Immature natural killer cell (primary cell): ENCODE measurements around the gene NUP205. TPM values are rescaled to one million over a fixed set of nuclear protein-coding genes. Genes with fewer than 3 reads are reported as not detected.
"Not testable (repeated sequence)": the region's sequence is repeated elsewhere in the genome, so short reads cannot be mapped to it uniquely, and the experiment has no call there.

Source experiments
- DNase-seq, 3 donors: peaks; one replicate each; pipeline ENCODE4 v3.0.0; 2022; ENCODE audit warnings: mixed read lengths in 1 of 3
- H3K27ac Mint-ChIP-seq, 6 donors: one replicate each; pipeline ENCODE4 v1.8.0; 2020; ENCODE audit warnings: mixed read lengths in 6 of 6, mild to moderate bottlenecking in 5 of 6, inconsistent platforms in 4 of 6, moderate library complexity in 3 of 6
- H3K27me3 Mint-ChIP-seq, 3 donors: one replicate each; pipeline ENCODE4 v1.8.0; 2020 to 2021; ENCODE audit warnings: low read depth in 3 of 3, mild to moderate bottlenecking in 3 of 3, mixed read lengths in 3 of 3, moderate library complexity in 3 of 3, inconsistent platforms in 1 of 3
- H3K36me3 Mint-ChIP-seq, 3 donors: one replicate each; pipeline ENCODE4 v1.8.0; 2020; ENCODE audit warnings: mixed read lengths in 3 of 3, inconsistent platforms in 2 of 3, mild to moderate bottlenecking in 2 of 3
- H3K4me1 Mint-ChIP-seq, 2 donors: one replicate each; pipeline ENCODE4 v1.8.0; 2020; ENCODE audit warnings: inconsistent platforms in 2 of 2, mild to moderate bottlenecking in 2 of 2, mixed read lengths in 2 of 2, moderate library complexity in 1 of 2
- H3K4me3 Mint-ChIP-seq, 5 donors: one replicate each; pipeline ENCODE4 v1.8.0; 2020; ENCODE audit warnings: mild to moderate bottlenecking in 5 of 5, mixed read lengths in 5 of 5, inconsistent platforms in 3 of 5, moderate library complexity in 3 of 5
- H3K9me3 Mint-ChIP-seq, 6 donors: one replicate each; pipeline ENCODE4 v1.8.0; 2020; ENCODE audit warnings: mild to moderate bottlenecking in 6 of 6, mixed read lengths in 6 of 6, inconsistent platforms in 4 of 6, moderate library complexity in 3 of 6
- polyA plus RNA-seq, 3 donors: library from polyadenylated mRNA; unstranded; fragments of 300-500 nt; fragmentation: Illumina TruSeq; gene quantifications; one replicate each; pipeline ENCODE4 v1.2.3, GENCODE V29; 2021

Gene NUP205
- polyA plus RNA-seq, 3 donors from 2014 or later = 7.3 to 29.7 (median 15.5) TPM

DNA sequence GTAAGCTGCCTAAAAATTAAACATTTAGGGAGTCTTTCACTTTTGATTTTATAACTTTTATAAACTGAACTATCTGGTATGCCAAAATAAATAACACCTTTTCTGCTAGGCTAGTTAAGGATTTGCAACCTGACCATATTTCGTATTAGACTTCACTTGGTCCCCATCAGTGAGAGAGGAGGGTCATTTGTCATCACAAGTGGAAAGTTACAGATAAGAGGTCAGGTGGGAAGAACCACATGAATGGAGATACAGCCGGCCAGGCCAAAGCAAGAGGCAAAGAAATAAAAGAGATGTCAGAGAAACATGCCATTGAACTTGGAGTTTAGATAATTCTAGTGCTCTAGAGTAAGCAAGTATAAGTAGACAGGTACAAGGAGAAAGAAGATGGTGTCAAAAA is 60.1 kb downstream of the NUP205 start:
- no peak for DNase-seq
- Mint-ChIP-seq H3K36me3 (peaks cover 4 to 21% (median 18%) of the 10 kb centered on the region in 3 donors), H3K4me3 (no peak overlapping the region), H3K27me3 (no peaks in the 10 kb centered on the region), H3K27ac (no peak overlapping the region), H3K4me1 (no peaks in the 10 kb centered on the region), H3K9me3 (no peaks in the 10 kb centered on the region)

DNA sequence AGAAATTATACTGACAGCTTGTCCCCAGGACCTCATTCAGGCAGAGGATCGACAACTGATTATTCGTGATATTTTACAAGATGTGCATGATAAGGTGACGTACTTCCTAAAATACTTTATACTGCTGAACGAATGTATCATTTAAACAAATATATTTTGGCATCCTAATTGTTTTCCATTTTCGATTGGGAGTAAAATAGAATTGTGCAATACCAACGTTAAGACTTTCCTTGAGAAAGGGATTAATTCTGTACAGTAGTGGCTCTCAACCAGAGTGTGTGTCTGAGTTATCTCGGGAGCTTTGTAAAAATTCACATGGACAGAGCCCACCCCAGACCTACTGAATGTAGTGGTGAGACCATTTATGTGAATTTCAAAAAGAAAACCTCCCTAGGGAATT is 60.8 kb downstream of the NUP205 start:
- H3K27me3 Mint-ChIP-seq = no peaks in the 10 kb centered on the region
- no peak overlapping the region for H3K4me3 Mint-ChIP-seq
- peaks cover 7 to 21% (median 21%) of the 10 kb centered on the region in 3 donors for H3K36me3 Mint-ChIP-seq
- H3K9me3 Mint-ChIP-seq = no peaks in the 10 kb centered on the region
- DNase-seq = no peak
- no peaks in the 10 kb centered on the region for H3K4me1 Mint-ChIP-seq
- no peak overlapping the region for H3K27ac Mint-ChIP-seq

DNA sequence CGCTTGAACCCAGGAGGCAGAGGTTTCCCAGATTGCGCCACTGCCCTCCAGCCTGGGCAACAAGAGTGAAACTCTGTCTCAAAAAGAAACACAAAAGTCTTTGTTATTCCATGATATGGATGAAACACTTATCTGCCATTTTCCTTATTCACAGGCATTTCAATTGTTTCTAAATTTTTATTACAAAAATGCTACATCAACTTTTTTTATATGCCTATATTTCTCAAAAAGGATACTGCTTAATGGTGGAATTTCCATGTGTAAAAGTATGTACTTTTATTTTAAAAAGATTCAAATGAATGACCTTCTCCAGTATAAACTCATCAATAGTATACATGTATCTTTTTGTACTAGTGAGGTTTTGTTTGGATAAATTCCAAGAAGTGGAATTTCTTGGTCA is 62.7 kb downstream of the NUP205 start:
- no peak for DNase-seq
- Mint-ChIP-seq H3K4me3 (no peak overlapping the region), H3K4me1 (no peaks in the 10 kb centered on the region), H3K27ac (no peak overlapping the region), H3K9me3 (no peaks in the 10 kb centered on the region), H3K36me3 (peaks cover 17 to 33% (median 30%) of the 10 kb centered on the region in 3 donors), H3K27me3 (no peaks in the 10 kb centered on the region)

DNA sequence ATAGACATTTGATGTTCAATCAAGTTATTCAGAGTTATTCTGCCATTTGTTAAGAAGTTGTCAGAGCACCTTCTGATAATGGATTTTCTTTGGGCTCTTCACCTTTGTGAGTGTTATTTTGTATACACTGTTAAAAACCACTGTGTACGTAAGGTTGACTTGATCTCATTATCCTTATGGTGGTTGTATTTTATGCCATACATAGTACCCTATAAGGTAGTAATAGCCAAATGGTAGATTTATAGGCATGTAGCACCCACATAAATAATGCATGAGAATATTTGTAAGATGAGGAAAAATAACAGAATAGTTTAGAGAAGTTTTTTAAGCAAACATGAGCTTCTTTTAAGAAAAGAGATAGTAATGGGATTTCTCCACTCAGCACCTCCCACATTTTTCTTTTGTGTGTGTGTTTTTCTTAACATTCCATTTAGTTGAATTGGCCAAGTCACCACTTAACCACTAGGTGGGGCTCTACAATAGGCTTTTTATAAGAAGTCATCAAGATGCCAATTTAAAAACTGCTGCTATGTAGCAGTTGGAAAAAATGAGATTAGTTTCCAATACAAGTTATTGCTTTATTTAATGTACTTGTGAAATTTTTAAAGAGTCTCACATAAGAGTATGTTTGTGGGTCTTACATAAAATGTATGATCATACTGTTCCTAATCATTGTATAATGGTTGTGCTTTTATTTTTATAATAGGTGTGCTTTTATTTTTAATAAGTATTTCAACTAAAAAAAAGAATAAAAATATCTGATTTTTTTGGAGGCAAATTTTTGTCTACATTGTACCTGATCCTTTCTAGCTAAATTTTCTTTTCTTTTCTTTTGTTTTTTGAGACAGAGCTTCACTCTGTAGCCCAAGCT is 63.5 kb downstream of the NUP205 start:
- Mint-ChIP-seq H3K27ac (no peak overlapping the region), H3K36me3 (peaks cover 20 to 41% (median 37%) of the 10 kb centered on the region in 3 donors), H3K4me3 (no peak overlapping the region), H3K27me3 (no peaks in the 10 kb centered on the region), H3K9me3 (no peaks in the 10 kb centered on the region), H3K4me1 (no peaks in the 10 kb centered on the region)
- DNase-seq = peak; percentile 18 to 33 (median 21)

DNA sequence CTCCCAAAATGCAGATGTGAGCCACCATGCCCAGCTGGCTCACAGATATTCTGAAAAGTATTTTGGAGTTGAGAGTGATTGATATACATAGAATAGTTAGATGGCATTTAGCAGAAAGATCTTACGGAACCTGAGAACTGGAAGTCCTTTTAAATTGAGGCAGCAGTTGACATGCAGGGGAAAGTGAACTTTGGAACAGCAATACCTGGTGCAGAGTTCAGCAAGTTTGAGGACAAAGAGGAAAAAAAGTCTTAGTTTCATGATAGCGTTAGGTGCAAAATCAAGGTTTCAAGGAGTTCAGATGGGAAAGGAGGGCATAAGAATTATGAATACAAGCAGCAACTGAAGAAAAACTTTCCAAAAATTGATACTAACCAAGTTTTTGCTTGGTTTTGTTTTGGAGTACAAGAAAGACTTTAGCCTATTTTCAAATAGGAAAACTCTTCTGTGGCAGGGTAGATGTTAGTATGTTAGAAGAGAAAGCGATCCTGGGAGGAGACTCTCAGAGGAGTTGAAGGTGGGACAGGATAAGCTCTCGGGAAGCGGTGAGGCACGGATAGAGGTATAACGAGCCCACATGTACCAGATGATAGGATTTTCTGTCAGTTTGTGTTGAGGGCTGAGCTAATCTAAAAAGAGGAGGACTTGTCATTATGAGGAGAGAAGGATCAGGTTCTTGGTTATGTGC is 76.6 kb downstream of the NUP205 start:
- DNase-seq = no peak
- H3K4me3 Mint-ChIP-seq = no peak overlapping the region
- no peaks in the 10 kb centered on the region for H3K27me3 Mint-ChIP-seq
- peaks cover 36 to 72% (median 40%) of the 10 kb centered on the region in 3 donors for H3K36me3 Mint-ChIP-seq
- no peak overlapping the region for H3K27ac Mint-ChIP-seq
- H3K9me3 Mint-ChIP-seq = no peaks in the 10 kb centered on the region
- H3K4me1 Mint-ChIP-seq = no peaks in the 10 kb centered on the region

DNA sequence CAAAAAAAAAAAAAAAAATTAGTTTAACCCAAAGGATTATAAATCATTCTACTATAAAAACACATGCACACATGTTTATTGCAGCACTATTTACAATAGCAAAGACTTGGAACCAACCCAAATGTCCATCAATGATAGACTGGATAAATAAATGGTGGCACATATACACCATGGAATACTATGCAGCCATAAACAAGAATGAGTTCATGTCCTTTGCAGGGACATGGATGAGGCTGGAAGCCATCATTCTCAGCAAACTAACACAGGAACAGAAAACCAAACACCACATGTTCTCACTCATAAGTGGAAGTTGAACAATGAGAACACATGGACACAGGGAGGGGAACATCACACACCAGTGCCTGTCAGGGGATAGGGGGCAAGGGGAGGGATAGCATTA is 82.0 kb downstream of the NUP205 start:
- H3K27me3 Mint-ChIP-seq, H3K4me3 Mint-ChIP-seq, H3K4me1 Mint-ChIP-seq, H3K9me3 Mint-ChIP-seq, H3K27ac Mint-ChIP-seq, DNase-seq: not testable (repeated sequence)
- peaks cover 34 to 59% (median 34%) of the 10 kb centered on the region in 3 donors for H3K36me3 Mint-ChIP-seq

DNA sequence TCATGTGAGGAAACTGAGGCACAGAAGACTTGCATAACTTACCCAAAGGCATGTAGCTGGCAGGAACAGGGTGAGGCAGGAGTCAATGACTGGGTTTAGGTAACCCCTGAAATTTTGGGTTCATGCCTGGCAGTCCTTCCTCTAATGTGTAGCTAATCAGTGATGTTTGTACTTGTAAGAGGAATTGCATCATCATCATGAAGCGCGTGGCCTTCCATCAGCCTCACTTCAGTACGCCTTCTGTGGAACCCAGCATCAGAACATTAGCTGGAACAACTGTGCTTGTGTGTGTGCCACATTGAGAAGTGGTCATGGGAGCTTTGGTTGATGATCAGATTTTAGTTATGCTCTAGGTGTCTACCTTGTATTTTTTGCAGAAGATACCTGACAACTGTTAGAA is 86.4 kb downstream of the NUP205 start:
- Mint-ChIP-seq H3K4me1 (no peaks in the 10 kb centered on the region), H3K4me3 (no peak overlapping the region), H3K27ac (peak overlapping the region in 1 of 6 donors; percentile 68), H3K36me3 (peaks cover 21 to 50% (median 31%) of the 10 kb centered on the region in 3 donors), H3K27me3 (peaks cover 0 to 2% (median 0%) of the 10 kb centered on the region in 3 donors), H3K9me3 (no peaks in the 10 kb centered on the region)
- no peak for DNase-seq

DNA sequence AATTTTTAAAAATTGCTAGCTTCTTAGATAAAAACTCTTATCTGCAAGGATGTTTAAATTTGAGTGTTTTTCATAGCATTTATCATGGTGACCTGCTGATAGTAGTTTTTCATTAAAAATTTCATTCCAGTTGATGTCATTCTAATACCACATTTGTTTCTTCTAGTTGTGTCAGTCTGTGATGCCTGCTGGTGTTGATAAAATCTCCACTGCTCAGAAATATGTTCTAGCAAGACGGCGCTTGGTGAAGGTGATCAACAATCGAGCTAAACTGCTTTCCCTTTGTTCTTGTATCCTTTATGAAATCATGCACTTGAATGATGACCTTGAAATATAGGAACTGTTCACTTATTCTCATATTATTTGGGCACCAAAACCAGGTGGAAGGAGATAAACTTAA is 87.0 kb downstream of the NUP205 start:
- Mint-ChIP-seq H3K27me3 (peaks cover 0 to 2% (median 0%) of the 10 kb centered on the region in 3 donors), H3K27ac (no peak overlapping the region), H3K36me3 (peaks cover 18 to 45% (median 28%) of the 10 kb centered on the region in 3 donors), H3K4me3 (no peak overlapping the region), H3K9me3 (no peaks in the 10 kb centered on the region), H3K4me1 (no peaks in the 10 kb centered on the region)
- DNase-seq = no peak

DNA sequence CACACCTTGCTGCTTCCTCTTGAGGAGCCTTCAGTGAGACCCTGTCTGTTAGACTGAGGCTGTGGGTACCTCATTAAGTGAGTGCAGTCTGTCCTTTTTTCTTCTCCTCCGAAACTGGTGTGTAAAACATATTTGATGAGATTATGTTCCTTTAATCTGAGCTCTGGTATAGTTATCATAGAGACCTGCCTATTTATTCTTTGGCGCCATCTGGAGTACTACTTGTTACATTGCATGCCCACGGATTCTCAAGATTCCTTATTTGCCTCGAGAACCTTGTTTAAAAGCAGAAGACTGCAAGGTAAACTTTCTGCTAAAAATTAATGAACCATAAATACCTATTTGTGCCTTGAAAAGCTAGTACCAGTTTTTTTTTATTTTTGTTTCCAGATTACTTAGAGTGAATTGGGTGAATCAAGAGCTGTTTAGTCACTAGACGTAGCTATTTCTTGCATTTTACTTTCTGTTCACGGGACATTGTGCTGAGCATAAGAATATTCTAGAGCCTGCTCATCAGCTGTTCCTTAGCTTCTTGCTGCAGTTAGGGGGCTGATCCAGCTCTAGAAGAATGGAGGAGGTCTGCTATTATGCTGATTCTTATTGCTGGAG is 87.7 kb downstream of the NUP205 start:
- peak; percentile 12 to 35 (median 32) for DNase-seq
- no peak overlapping the region for H3K27ac Mint-ChIP-seq

DNA sequence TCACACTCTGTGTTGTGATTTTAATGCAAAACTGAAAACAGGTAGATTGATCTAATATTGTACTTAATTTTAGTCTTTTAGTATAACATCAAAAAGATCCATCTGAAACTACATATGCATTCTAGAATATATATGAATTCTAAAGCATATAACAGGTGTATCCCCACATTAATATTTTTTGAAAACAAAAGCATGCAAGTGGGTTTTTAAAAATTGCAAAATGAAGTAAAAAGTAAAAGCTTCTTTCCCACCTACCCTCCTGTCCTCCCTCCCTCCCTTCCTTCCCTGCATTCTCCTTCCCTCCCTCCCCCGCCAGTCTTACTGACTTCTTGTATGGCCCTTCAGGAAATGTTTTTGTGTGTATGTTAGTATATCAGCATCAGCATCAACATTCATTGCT is 90.0 kb downstream of the NUP205 start:
- no peak overlapping the region for H3K27ac Mint-ChIP-seq
- H3K4me3 Mint-ChIP-seq = no peak overlapping the region
- no peaks in the 10 kb centered on the region for H3K9me3 Mint-ChIP-seq
- no peaks in the 10 kb centered on the region for H3K27me3 Mint-ChIP-seq
- peaks cover 14 to 30% (median 15%) of the 10 kb centered on the region in 3 donors for H3K36me3 Mint-ChIP-seq
- no peak for DNase-seq
- no peaks in the 10 kb centered on the region for H3K4me1 Mint-ChIP-seq

More for the DNA sequence above, 87.7 kb downstream of the NUP205 start:
- Mint-ChIP-seq H3K4me1 (no peaks in the 10 kb centered on the region), H3K4me3 (no peak overlapping the region), H3K27me3 (peaks cover 0 to 2% (median 0%) of the 10 kb centered on the region in 3 donors), H3K9me3 (no peaks in the 10 kb centered on the region), H3K36me3 (peaks cover 20 to 39% (median 25%) of the 10 kb centered on the region in 3 donors)

DNA sequence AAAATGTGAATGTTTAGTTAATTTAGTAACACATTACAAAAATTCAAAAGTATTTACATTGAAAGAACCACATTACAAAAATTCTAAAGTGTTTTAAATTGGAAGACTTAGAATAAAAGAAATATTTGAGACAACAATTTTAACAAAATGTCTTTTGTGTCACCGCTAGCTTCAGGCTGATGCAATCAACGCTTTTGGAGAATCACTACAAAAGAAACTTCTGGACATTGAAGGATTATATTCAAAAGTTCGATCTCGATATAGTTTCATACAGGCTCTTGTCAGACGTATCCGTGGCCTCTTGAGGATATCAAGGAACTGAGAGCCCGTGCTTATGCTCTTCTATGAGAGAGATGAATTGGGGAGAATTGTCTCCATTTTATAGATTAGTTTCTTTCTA is 90.5 kb downstream of the NUP205 start:
- no peaks in the 10 kb centered on the region for H3K4me1 Mint-ChIP-seq
- no peak overlapping the region for H3K27ac Mint-ChIP-seq
- no peak overlapping the region for H3K4me3 Mint-ChIP-seq
- no peaks in the 10 kb centered on the region for H3K9me3 Mint-ChIP-seq
- peaks cover 14 to 30% (median 15%) of the 10 kb centered on the region in 3 donors for H3K36me3 Mint-ChIP-seq
- no peaks in the 10 kb centered on the region for H3K27me3 Mint-ChIP-seq
- DNase-seq = no peak

DNA sequence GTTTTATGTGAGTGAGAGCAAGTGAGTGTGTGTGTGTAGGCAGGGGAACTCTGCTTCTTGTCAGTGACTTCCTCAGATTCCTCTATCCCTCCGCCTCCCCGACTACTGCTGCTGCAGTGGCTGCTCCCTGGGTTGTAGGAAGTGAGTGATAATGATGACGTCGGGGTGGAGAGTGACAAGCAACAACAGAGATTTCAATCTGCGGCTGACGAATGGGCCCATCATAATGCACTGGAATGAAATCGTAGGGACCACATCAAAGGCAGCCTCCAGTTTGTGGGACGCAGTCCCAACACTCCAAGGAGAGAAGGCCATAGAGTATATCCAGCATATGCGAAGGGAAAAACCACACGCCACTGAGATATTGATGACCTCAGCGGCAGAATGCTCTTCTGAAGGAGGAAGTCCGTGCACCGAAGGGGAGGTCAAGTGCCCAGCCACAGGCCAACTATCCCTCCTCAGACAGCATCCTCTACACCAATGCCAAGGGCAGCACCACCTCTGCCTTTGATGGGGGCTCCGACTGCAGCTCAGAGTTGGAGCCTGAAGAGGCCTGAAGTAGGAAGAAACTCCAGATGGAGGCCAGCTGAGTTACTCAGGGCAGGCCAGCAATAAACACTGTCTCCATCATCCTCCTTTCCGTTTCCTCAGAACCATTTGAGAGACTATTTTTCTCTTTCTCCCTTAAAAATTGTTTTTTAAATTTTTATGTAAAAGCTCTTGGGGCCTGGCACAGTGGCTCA is 93.3 kb downstream of the NUP205 start:
- Mint-ChIP-seq H3K36me3 (peaks cover 5 to 11% (median 9%) of the 10 kb centered on the region in 3 donors), H3K9me3 (no peaks in the 10 kb centered on the region), H3K4me1 (no peaks in the 10 kb centered on the region), H3K27ac (peak overlapping the region in 3 of 6 donors; percentile 12 to 25 (median 14)), H3K27me3 (no peaks in the 10 kb centered on the region), H3K4me3 (no peak overlapping the region)
- DNase-seq = no peak

DNA sequence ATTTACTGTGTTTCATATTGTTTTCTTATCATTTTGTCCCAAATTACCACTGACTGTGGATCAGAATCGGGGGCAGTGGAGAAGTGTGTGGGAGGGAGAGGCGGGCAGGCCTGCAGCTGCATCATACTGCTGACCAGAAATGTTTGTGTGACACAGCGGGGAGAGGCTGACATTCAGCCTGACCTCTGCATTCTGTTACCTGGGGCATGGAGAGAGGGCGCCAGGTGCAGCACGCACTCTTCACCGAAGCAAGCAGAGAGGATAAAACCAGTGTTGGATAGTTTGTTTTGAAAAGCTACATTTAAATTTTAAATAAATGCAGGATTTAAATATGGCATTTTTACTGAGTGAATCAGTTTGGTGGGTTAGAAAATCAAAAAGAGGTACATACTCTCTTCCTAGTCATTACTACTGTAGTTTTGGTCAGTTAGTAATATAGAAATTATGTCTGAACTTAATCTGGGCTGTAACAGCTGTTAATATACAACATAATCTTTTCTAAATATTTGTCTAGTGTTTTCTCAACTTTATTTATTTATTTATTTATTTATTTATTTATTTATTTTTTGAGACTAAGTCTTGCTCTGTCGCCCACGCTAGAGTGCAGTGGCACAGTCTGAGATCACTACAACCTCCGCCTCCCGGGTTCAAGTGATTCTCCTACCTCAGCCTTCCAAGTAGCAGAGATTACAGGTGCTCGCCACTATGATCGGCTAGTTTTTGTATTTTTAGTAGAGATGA is 95.8 kb downstream of the NUP205 start:
- Mint-ChIP-seq H3K36me3 (peaks cover 0 to 5% (median 0%) of the 10 kb centered on the region in 3 donors), H3K27me3 (peaks cover 0 to 4% (median 0%) of the 10 kb centered on the region in 3 donors), H3K4me3 (no peak overlapping the region), H3K4me1 (no peaks in the 10 kb centered on the region), H3K9me3 (no peaks in the 10 kb centered on the region), H3K27ac (no peak overlapping the region)
- DNase-seq = no peak
